Right cardiac atrium (tissue), 5 donors: ENCODE results near the gene KPNA6. TPM values are rescaled to one million over a fixed set of nuclear protein-coding genes. Genes with fewer than 3 reads are reported as not detected.
A peak's percentile ranks its signal among the peaks of the same experiment; 100 is the strongest.
"Not testable (repeated sequence)": the region's sequence is repeated elsewhere in the genome, so short reads cannot be mapped to it uniquely, and the experiment has no call there.

Experiments used
- ATAC-seq, 2 donors: fragments of 200-7000 bp; cut with Tn5 transposase; one replicate each; pipeline versions ENCODE4 v1.8.0 to v1.9.1; 2020; ENCODE audit warnings: moderate library complexity in 2 of 2, mild to moderate bottlenecking in 1 of 2
- DNase-seq, 3 donors: peaks; one replicate each; pipeline ENCODE4 v3.0.0-alpha.2; 2020
- H3K27ac ChIP-seq: one replicate; pipeline ENCODE4 v1.5.1; 2013; ENCODE audit warnings: mild to moderate bottlenecking, low read length, control low read depth, moderate library complexity
- H3K27me3 ChIP-seq: one replicate; pipeline ENCODE4 v1.6.1; 2013; ENCODE audit not compliant: control insufficient read depth, insufficient read depth
- H3K4me1 ChIP-seq: one replicate; pipeline ENCODE4 v1.6.1; 2013; ENCODE audit warnings: low read length; ENCODE audit not compliant: control insufficient read depth, insufficient read depth
- H3K4me3 ChIP-seq: one replicate; pipeline ENCODE4 v1.5.1; 2013; ENCODE audit warnings: low read length, control low read depth
- H3K9me3 ChIP-seq: one replicate; pipeline ENCODE4 v1.6.1; 2013; ENCODE audit warnings: low read length; ENCODE audit not compliant: control insufficient read depth
- WGBS: extraction: QIAGEN DNeasy Blood & Tissue Kit; methylation state at CpG from one replicate; pipeline ENCODE4 v1.1.7; 2013; 5-methylcytosine and 5-hydroxymethylcytosine counted together
- intact Hi-C, 4 donors: fragments of 100-400 bp; cut with DNase I; formaldehyde crosslinking; loops; one replicate each; pipeline versions ENCODE4 v1.11.0 to v1.14.0; 2022 to 2023
- polyA plus RNA-seq: library from polyadenylated mRNA; stranded (reverse); fragments of 200-250 nt; gene quantifications from one replicate; pipeline ENCODE4 v1.2.3, GENCODE V29; 2013
- total RNA-seq, 4 donors: library from RNA; stranded (reverse); fragmentation: NEBNext Ultra II Directional; extraction: Animal tissue kit (Norgen Biotek cat#: 25700); gene quantifications; one replicate each; pipeline ENCODE4 v1.2.1, GENCODE V29; 2021
- donor health status: healthy with polysubstance abuse.
- donor health status: DM: no; HTN: yes; CAD: no.
- donor health status: DM: no; HTN: no; CAD: no.
- donor health status: DM: no; HTN: yes; CAD: no; lungs with severe emphysema.
- donor health status: DM: yes; HTN: yes; CAD: no.

KPNA6 gene
- total and polyA plus RNA-seq, 5 donors, result 14.7 to 79.7 (median 75.5) TPM

DNA sequence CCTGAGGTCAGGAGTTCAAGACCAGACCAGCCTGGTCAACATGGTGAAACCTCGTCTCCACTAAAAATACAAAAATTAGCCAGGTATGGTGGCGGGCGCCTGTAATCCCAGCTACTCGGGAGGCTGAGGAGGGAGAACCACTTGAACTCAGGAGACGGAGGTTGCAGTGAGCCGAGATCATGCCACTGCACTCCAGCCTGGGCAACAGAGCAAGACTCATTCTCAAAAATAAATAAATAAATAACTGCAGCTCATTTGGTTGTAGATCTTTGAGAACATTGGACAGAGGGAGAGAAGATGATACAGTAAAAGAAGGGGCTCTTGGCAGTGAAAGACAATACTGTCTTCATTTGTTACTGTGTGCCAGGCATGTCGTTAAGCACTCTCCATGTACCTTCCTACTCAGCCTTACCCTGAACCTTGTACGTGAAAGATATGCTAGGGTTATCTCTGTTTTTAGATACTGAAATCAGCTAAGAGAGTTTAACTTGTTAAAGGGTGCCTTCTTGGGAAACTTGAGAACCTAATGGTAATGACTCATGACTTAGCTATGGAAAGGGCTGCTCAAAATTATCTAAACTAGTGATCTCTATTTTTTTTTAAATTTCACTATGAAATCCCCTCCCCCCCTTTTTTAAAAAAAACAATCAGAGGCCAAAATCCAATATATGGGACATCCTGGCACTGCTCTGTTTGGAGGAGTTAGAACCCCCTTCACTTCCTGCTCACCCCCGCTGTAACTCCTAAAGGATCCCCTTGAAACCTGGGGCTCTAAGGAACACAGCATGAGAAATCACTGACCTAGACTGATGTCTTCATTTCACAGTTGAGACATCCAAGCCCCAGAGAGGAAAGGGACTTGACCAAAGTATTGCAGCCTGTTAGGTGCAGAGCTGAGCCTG, 6.8 kb upstream of the KPNA6 start:
- no peak overlapping the region for H3K27ac ChIP-seq
- H3K4me1 ChIP-seq, result no peaks in the 10 kb centered on the region
- intact Hi-C loops, result no loop called here
- DNase-seq (no peak), ATAC-seq (no peak)
- no peaks in the 10 kb centered on the region for H3K9me3 ChIP-seq
- 90% methylated on average over 9 of the region's 9 CpGs for WGBS
- H3K27me3 ChIP-seq, result no peaks in the 10 kb centered on the region
- H3K4me3 ChIP-seq, result no peak overlapping the region

DNA sequence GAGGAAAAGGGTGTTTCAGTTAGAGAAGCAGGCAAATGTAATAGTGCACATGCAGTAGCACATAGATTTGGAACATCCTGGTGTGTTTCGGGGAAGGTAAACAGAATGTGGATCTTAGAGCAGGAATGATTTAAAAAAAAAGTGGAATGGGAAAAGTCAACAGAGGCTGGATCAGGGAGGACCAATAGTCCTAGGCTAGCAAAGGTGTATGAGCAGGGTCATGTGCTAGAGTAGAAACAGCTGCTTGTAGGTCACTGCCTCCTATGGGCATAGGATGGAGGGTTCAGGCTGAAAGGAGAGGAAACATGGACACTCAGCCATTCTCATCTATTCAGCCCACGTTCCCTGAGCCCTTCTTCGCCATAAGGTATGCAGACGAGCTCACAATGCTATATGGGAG, 3.7 kb upstream of the KPNA6 start:
- intact Hi-C loops, result no loop called here
- ATAC-seq (no peak), DNase-seq (no peak)
- no peak overlapping the region for H3K4me3 ChIP-seq
- H3K9me3 ChIP-seq, result no peaks in the 10 kb centered on the region
- 72% methylated on average over 4 of the region's 4 CpGs for WGBS
- no peaks in the 10 kb centered on the region for H3K4me1 ChIP-seq
- H3K27ac ChIP-seq, result no peak overlapping the region
- no peaks in the 10 kb centered on the region for H3K27me3 ChIP-seq

DNA sequence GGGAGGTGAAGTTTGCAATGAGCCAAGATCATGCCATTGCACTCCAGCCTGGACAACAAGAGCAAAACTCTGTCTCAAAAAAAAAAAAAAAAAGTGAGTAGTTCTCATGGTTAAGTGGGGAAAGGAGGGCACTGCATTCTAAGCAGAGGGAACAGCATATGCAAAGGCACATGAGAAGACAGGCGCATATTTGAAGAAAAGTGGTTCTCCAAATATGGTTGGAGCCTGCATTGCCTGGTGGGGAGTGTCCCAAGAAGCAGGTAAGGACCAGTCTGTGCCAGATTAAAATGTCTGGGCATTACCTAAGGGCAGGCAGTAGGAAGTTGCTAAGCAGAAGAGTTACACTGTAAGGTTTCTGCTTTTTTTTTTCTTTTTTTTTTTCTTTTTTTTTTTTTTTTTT, 2.5 kb upstream of the KPNA6 start:
- H3K27ac ChIP-seq, result no peak overlapping the region
- H3K4me3 ChIP-seq, result no peak overlapping the region
- no peak for DNase-seq
- intact Hi-C loops, result no loop called here
- H3K4me1 ChIP-seq, result no peaks in the 10 kb centered on the region
- 83% methylated on average over 1 of the region's 1 CpG for WGBS
- no peaks in the 10 kb centered on the region for H3K27me3 ChIP-seq
- H3K9me3 ChIP-seq, result no peaks in the 10 kb centered on the region
- no peak for ATAC-seq

GRCh38 chr1:32106663-32107275, 1.1 kb upstream of the KPNA6 start:
- Histone ChIP-seq H3K4me3 (no peak overlapping the region), H3K9me3 (no peaks in the 10 kb centered on the region), H3K4me1 (peaks cover 3% of the 10 kb centered on the region), H3K27ac (no peak overlapping the region), H3K27me3 (no peaks in the 10 kb centered on the region)
- ATAC-seq (no peak), DNase-seq (no peak)
- intact Hi-C loops, result no loop called here
- WGBS, result 87% methylated on average over 9 of the region's 9 CpGs

GRCh38 chr1:32111040-32111623, 3.3 kb downstream of the KPNA6 start:
- Histone ChIP-seq H3K27me3 (no peaks in the 10 kb centered on the region), H3K9me3 (no peaks in the 10 kb centered on the region), H3K4me3 (no peak overlapping the region), H3K4me1 (peaks cover 5% of the 10 kb centered on the region), H3K27ac (no peak overlapping the region)
- ATAC-seq (no peak), DNase-seq (no peak)
- WGBS, result 88% methylated on average over 2 of the region's 2 CpGs
- intact Hi-C loops, result no loop called here

DNA sequence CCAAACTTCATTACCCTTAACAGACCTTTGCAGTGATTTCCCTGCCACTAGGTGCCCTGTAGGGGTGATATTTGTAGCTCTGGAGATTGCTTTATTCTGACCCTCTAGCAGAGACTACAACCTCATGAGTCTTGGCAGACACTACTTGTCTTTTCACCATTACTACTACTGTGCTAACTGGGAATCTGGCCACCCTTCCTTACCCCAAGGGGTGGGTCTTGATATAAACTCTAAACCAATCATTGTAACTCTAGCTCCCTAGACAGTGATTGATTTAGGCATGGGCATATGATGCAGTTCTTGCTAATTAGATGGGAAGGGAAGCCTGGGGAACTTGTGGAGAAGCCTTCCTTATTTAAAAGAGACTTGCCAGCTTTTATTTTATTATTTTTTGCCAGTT, 3.9 kb downstream of the KPNA6 start:
- no peaks in the 10 kb centered on the region for H3K9me3 ChIP-seq
- H3K4me1 ChIP-seq, result peaks cover 5% of the 10 kb centered on the region
- H3K27me3 ChIP-seq, result no peaks in the 10 kb centered on the region
- H3K27ac ChIP-seq, result no peak overlapping the region
- DNase-seq (peak in 1 of 3 donors; percentile 34), ATAC-seq (peak in 1 of 2 donors; percentile 34)
- no peak overlapping the region for H3K4me3 ChIP-seq
- intact Hi-C loops, result no loop called here

DNA sequence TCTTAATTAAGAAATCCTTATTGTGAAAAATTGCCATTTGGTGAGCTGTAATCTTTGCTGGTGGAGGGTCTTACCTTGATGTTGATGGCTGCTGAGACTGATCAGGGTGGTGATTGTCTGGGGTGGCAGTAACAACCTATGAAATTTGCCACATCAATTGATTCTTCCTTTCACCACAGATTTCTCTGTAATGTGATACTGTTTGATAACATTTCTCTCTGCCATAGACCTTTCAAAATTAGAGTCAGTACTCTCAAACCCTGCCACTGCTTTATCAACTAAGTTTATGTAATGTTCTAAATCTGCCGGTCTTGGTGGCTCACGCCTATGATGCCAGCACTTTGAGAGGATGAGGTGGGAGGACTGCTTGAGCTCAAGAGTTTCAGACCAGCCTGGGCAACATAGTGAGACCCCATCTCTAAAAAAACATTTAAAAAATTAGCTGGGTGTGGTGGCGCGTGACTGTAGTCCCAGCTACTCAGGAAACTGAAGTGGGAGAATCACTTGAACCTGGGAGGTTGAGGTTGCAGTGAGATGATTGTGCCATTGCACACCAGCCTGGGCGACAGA, 5.0 kb downstream of the KPNA6 start:
- 73% methylated on average over 5 of the region's 5 CpGs for WGBS
- DNase-seq (no peak), ATAC-seq (no peak)
- Histone ChIP-seq H3K27ac (no peak overlapping the region), H3K4me1 (peaks cover 5% of the 10 kb centered on the region), H3K4me3 (no peak overlapping the region), H3K27me3 (no peaks in the 10 kb centered on the region), H3K9me3 (no peaks in the 10 kb centered on the region)
- intact Hi-C loops, result no loop called here

- intact Hi-C loops, result not testable (repeated sequence)
These were observed 5.6 kb downstream of the KPNA6 start for GRCh38 chr1:32113436-32113835.

GRCh38 chr1:32114420-32114819, 6.6 kb downstream of the KPNA6 start:
- ATAC-seq, result no peak
- WGBS, result 71% methylated on average over 2 of the region's 2 CpGs
- Histone ChIP-seq H3K4me1 (peaks cover 7% of the 10 kb centered on the region), H3K4me3 (no peak overlapping the region), H3K9me3 (no peaks in the 10 kb centered on the region), H3K27ac (no peak overlapping the region), H3K27me3 (no peaks in the 10 kb centered on the region)
- intact Hi-C loops, result no loop called here
- DNase-seq, result no peak

More at GRCh38 chr1:32113436-32113835, 5.6 kb downstream of the KPNA6 start:
- not testable (repeated sequence) for DNase-seq, H3K9me3 ChIP-seq, H3K4me3 ChIP-seq, ATAC-seq, H3K4me1 ChIP-seq, H3K27ac ChIP-seq, H3K27me3 ChIP-seq
- WGBS, result 89% methylated on average over 4 of the region's 4 CpGs

DNA sequence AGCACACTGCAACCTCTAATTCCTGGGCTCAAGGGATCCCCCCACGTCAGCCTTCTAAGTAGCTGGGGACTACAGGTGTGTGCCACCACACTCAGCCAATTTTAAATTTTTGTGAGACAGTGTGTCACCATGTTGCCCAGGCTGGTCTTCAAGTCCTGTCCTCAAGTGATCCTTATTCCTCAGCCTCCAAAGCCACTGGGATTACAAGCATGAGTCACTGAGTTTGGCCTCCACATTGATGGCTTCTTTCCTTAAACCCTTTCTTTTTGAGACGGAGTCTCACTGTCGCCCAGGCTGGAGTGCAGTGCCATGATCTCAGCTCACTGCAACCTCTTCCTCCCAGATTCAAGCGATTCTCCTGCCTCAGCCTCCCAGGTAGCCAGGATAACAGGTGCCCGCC, 7.6 kb downstream of the KPNA6 start:
- H3K4me1 ChIP-seq, result peaks cover 7% of the 10 kb centered on the region
- H3K4me3 ChIP-seq, result no peak overlapping the region
- ATAC-seq (no peak), DNase-seq (no peak)
- H3K27ac ChIP-seq, result peak overlapping the region; percentile 57
- intact Hi-C loops, result no loop called here
- H3K9me3 ChIP-seq, result no peaks in the 10 kb centered on the region
- 78% methylated on average over 5 of the region's 5 CpGs for whole genome bisulfite sequencing
- H3K27me3 ChIP-seq, result no peaks in the 10 kb centered on the region

DNA sequence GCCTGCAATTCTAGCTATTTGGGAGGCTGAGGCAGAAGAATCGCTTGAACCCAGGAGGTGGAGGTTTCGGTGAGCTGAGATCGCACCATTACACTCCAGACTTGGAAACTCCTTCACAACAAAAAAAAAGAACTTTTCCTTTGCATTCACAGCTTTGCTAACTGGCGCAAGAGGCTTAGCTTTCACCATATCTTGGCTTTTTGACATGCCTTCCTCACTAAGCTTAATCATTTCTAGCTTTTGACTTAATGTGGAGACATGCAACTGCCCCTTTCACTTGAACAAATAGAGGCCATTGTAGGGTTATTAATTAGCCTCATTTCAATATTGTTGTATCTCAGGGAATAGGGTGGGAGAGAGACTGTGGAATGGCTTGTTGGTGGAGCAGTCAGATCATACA, 8.7 kb downstream of the KPNA6 start:
- intact Hi-C loops, result no loop called here
- Histone ChIP-seq H3K4me1 (peaks cover 11% of the 10 kb centered on the region), H3K27me3 (no peaks in the 10 kb centered on the region), H3K27ac (no peak overlapping the region), H3K4me3 (no peak overlapping the region), H3K9me3 (no peaks in the 10 kb centered on the region)
- DNase-seq (no peak), ATAC-seq (no peak)
- 95% methylated on average over 4 of the region's 4 CpGs for WGBS
